Transverse colon (tissue), 4 donors: Measurements from ENCODE around the gene SPEG. TPM values are rescaled to one million over a fixed set of nuclear protein-coding genes. Genes with fewer than 3 reads are reported as not detected.

ENCODE experiments used
- DNase-seq: peaks from one replicate; pipeline ENCODE4 v3.0.0-alpha.2; 2019
- H3K27ac ChIP-seq, 4 donors: fragments of 200-600 bp; sonication (generic); 2 replicates each; pipeline ENCODE4 v1.5.1; 2016 to 2018; ENCODE audit warnings: inconsistent platforms in 4 of 4
- H3K27me3 ChIP-seq: fragments of 200-600 bp; sonication (generic); 2 replicates; pipeline ENCODE4 v1.5.1; 2017; ENCODE audit warnings: inconsistent platforms
- H3K36me3 ChIP-seq, 4 donors: fragments of 200-600 bp; sonication (generic); 2 replicates each; pipeline ENCODE4 v1.5.1; 2017 to 2019; ENCODE audit warnings: inconsistent platforms in 4 of 4
- H3K4me1 ChIP-seq, 4 donors: fragments of 200-600 bp; sonication (generic); 2 replicates each; pipeline ENCODE4 v1.5.1; 2017 to 2020; ENCODE audit warnings: inconsistent platforms in 4 of 4
- H3K4me3 ChIP-seq, 4 donors: fragments of 200-600 bp; sonication (generic); 1 replicate in 1 of 4; 2 replicates in 3 of 4; pipeline versions ENCODE4 v1.5.1 to v1.6.1; 2017 to 2019; ENCODE audit warnings: inconsistent platforms in 4 of 4
- H3K9me3 ChIP-seq, 2 donors: fragments of 200-600 bp; sonication (generic); 2 replicates each; pipeline ENCODE4 v1.5.1; 2017 to 2019; ENCODE audit warnings: inconsistent platforms in 2 of 2
- EP300 ChIP-seq: sonication (generic); formaldehyde crosslinking; IDR thresholded peaks from one replicate; pipeline ENCODE4 v1.6.1; 2017; ENCODE audit warnings: antibody characterized with exemption, low read depth
- POLR2A ChIP-seq: fragments of 450-650 bp; IDR thresholded peaks from one replicate; pipeline ENCODE4 v1.6.1; 2016; ENCODE audit warnings: antibody characterized with exemption, mild to moderate bottlenecking, moderate library complexity
- POLR2AphosphoS5 ChIP-seq, 3 donors: sonication (generic); formaldehyde crosslinking; IDR thresholded peaks; one replicate each; pipeline ENCODE4 v1.6.1; 2016; ENCODE audit warnings: antibody characterized with exemption in 3 of 3
- WGBS, 2 donors: methylation state at CpG; one replicate each; pipeline ENCODE4 v1.1.5; 2018; ENCODE audit warnings: low coverage in 1 of 2; 5-methylcytosine and 5-hydroxymethylcytosine counted together
- in situ Hi-C, 4 donors: fragments of 200-750 bp; cut with MboI; loops; one replicate each; pipeline versions ENCODE4 v1.15.0 to v1.15.1; 2017; ENCODE audit warnings: low sequenced_read_pairs in 3 of 4, low pct_ligation_motif_present in 1 of 4, low pct_unique_long_range_greater_than_20kb in 1 of 4
- intact Hi-C: fragments of 100-400 bp; cut with DNase I; formaldehyde crosslinking; loops from one replicate; pipeline ENCODE4 v1.15.1; 2023; ENCODE audit warnings: low total_unique reads
- total RNA-seq, 4 donors: library from RNA; depleted of rRNA; stranded (reverse); fragments of >200 nt; gene quantifications; one replicate each; pipeline ENCODE4 v1.1.0, GENCODE V29; 2016
- TF ChIP-seq, protein P1 (sequence below), 5 experiments: fragments of 200-600 bp in 3 of 5; fragments of 450-650 bp in 2 of 5; sonication (generic) in 3 of 5; IDR thresholded peaks; 1 replicate in 2 of 5; 2 replicates in 3 of 5; pipeline ENCODE4 v1.5.1; 2016 to 2017; ENCODE audit warnings: antibody characterized with exemption in 5 of 5, inconsistent platforms in 3 of 5, mild to moderate bottlenecking in 2 of 5, moderate library complexity in 1 of 5

Gene SPEG
- total RNA-seq, 4 donors from 2014 or later = 26.5 to 95.8 (median 48.5) TPM

DNA sequence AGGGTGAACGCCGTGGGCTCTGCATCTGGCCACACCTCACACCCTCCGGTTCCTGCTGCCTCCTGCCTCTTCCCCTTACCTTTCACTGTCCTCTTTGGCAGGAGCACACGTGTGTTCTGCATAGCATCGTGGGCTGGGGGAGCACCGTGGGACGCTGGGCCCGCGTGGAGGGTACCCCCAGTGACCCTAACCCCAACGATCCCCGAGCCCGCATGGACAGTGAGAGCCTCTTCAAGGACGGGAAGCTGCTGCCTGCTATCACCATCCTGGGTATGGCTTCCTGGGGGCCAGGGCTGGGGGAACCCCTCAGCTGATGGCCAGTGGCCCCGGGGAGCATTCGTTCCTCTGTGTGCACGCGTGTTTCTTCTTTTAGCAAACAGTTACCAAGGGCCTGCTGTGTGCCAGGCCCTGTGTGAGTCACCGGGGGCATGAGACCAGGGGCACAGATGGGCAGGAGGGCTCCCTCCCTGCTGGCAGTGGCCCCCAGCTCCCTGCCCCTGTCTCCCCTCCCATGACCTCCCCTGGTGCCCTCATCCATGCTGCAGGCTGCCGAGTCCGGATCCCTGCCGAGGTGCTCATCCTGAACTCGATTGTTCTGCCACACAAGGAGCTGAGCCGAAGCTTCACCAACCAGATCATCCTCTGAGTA, 71.6 kb downstream of the SPEG start:
- peaks cover 0 to 12% (median 3%) of the 10 kb centered on the region in 4 donors for H3K36me3 ChIP-seq
- in situ Hi-C loops = no loop called here

DNA sequence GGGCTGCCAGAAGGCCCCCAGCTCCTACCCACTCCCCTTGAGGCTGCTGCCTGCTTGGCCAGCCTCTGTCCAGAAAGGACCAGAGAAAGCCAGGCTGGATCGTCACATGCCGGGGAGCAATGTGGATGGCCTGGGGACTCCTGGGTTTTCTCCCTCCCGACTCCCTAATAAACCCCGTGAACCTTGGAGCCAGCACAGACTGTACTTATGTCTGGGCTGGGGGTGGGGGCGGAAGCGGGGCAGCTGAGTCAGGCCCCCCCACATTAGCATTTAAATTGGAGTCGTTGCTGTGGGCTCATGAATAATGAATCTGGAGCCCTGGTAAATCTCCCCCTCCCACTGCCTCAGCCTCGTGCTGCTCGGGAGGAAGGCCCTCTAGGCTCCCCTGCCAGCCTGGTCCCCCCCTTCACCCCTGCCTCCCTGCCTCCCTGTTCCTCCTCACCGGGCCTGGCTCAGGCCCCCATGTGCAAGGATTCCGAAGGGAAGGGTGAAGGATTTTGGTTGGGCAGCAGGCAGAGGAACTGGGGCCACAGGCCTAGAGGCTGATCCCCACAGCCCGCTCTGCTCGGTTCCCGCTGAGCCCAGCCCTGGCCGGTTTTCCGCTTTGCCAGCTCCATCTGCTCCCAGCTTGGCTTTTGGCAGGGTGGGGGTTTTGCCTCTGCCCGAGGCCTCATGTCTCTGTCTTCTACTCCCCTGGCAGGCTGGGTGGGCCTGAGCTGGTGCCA, 72.3 kb downstream of the SPEG start:
- TF ChIP-seq, protein P1, sequence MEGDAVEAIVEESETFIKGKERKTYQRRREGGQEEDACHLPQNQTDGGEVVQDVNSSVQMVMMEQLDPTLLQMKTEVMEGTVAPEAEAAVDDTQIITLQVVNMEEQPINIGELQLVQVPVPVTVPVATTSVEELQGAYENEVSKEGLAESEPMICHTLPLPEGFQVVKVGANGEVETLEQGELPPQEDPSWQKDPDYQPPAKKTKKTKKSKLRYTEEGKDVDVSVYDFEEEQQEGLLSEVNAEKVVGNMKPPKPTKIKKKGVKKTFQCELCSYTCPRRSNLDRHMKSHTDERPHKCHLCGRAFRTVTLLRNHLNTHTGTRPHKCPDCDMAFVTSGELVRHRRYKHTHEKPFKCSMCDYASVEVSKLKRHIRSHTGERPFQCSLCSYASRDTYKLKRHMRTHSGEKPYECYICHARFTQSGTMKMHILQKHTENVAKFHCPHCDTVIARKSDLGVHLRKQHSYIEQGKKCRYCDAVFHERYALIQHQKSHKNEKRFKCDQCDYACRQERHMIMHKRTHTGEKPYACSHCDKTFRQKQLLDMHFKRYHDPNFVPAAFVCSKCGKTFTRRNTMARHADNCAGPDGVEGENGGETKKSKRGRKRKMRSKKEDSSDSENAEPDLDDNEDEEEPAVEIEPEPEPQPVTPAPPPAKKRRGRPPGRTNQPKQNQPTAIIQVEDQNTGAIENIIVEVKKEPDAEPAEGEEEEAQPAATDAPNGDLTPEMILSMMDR (IDR thresholded peaks at IDR 0.05) = no peak
- TF ChIP-seq POLR2AphosphoS5 (IDR thresholded peaks at IDR 0.05) (no peak), POLR2A (no peak)
- no peak overlapping the region for H3K27ac ChIP-seq
- H3K4me3 ChIP-seq = no peak overlapping the region
- peaks cover 0 to 12% (median 3%) of the 10 kb centered on the region in 4 donors for H3K36me3 ChIP-seq
- in situ Hi-C loops (no loop called here), intact Hi-C loops (no loop called here)
- H3K27me3 ChIP-seq = peaks cover 23% of the 10 kb centered on the region
- peaks cover 6 to 18% (median 13%) of the 10 kb centered on the region in 4 donors for H3K4me1 ChIP-seq
- no peaks in the 10 kb centered on the region for H3K9me3 ChIP-seq
- 89 to 94% methylated on average over 4 to 17 of the region's 17 CpGs for WGBS, 2 donors
- no peak for DNase-seq

More for the DNA sequence above, 71.6 kb downstream of the SPEG start:
- Histone ChIP-seq H3K4me1 (peaks cover 6 to 18% (median 13%) of the 10 kb centered on the region in 4 donors), H3K4me3 (no peak overlapping the region), H3K27me3 (peaks cover 16% of the 10 kb centered on the region), H3K9me3 (no peaks in the 10 kb centered on the region), H3K27ac (no peak overlapping the region)
- no peak for DNase-seq
- intact Hi-C loops = no loop called here
- 86 to 100% methylated on average over 3 to 20 of the region's 23 CpGs for WGBS, 2 donors
- TF ChIP-seq POLR2AphosphoS5 (IDR thresholded peaks at IDR 0.05) = no peak
- TF ChIP-seq EP300 = no peak
- TF ChIP-seq, protein P1 (IDR thresholded peaks at IDR 0.05) = no peak
- no peak for TF ChIP-seq POLR2A

DNA sequence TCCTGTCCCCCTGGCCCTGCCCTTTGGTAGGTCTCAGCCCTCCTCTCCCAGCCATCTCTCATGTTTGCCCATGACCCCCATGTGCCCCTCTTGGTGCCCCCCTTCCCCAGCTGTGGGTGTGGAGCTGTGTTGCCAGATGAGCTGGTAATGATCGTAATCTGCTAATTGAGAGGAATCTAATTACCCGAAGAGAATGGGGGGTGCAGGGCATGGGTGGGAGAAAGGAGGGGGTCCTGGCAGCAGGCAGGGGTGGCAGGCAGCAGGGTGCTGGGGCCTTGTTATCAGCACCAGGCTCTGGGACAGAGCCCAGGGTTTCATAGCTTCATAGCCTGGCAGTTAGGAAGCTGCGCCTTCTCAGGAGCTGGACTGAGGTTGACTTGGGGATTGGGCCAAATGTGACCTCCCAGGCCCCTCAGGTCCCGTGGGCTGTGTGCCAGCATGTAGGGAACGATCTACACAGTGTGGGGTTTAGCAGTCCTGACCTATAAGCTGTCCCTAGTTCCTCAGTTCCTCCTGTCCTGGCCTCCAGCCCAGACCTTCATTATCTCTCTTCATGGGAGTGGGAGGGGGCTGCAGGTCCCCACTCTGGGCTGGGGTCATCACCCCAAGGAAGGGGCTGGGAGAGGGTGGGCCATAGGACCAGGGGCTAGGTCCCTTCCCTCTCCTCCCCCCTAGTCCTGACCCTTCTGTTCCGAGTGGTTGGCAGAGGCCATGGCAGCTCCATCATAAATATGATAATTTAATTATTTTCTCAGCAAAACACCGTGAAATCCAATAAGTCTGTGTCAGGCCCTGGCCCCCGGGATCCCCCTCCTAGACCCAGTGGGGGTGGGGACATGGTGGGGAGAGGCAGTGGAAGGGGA, 73.2 kb downstream of the SPEG start:
- H3K27me3 ChIP-seq = peaks cover 31% of the 10 kb centered on the region
- in situ Hi-C loops = no loop called here
- H3K4me1 ChIP-seq = peaks cover 6 to 18% (median 13%) of the 10 kb centered on the region in 4 donors
- DNase-seq = no peak
- H3K9me3 ChIP-seq = no peaks in the 10 kb centered on the region
- no peak overlapping the region for H3K27ac ChIP-seq
- intact Hi-C loops = no loop called here
- H3K4me3 ChIP-seq = no peak overlapping the region
- WGBS, 2 donors = 61% methylated on average over 8 of the region's 8 CpGs; no CpG with 5 or more reads in 1 of the 2 donors
- TF ChIP-seq EP300 (no peak), POLR2A (no peak), POLR2AphosphoS5 (IDR thresholded peaks at IDR 0.05) (no peak)
- TF ChIP-seq, protein P1 (IDR thresholded peaks at IDR 0.05) = no peak
- peaks cover 0 to 12% (median 3%) of the 10 kb centered on the region in 4 donors for H3K36me3 ChIP-seq

DNA sequence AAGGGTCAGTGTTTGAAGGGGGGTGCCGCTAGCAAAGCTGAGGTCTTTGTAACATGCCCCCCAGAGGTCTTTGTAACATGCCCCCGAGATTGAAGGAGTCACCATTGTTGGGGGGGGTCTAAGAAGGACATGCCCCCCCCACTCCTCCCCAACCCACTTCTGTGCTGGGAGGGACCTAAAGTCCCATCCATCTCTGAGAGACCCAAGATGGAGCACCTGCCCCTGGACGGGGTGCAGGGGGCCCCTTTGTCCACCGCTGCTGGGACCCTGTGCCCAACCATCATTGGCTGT, 73.7 kb downstream of the SPEG start:
- Histone ChIP-seq H3K9me3 (no peaks in the 10 kb centered on the region), H3K27ac (no peak overlapping the region), H3K27me3 (peaks cover 37% of the 10 kb centered on the region), H3K36me3 (peaks cover 0 to 12% (median 3%) of the 10 kb centered on the region in 4 donors), H3K4me1 (peaks cover 6 to 18% (median 13%) of the 10 kb centered on the region in 4 donors), H3K4me3 (no peak overlapping the region)
- intact Hi-C loops = no loop called here
- in situ Hi-C loops = no loop called here
- 69% methylated on average over 4 of the region's 4 CpGs; no CpG with 5 or more reads in 1 of the 2 donors for WGBS, 2 donors
- no peak for DNase-seq
- TF ChIP-seq, protein P1 (IDR thresholded peaks at IDR 0.05) = no peak
- TF ChIP-seq POLR2AphosphoS5 (IDR thresholded peaks at IDR 0.05) (no peak), EP300 (no peak), POLR2A (no peak)
